NCI-H1048 (cell line): ENCODE data around the gene CCDC18.

Experiments used
- DNase-seq: peaks from one replicate; lab custom pipeline; 2025; lab: John Stamatoyannopoulos, UW

The CCDC18 gene

GRCh38 chr1:93304716-93305138, 124.2 kb downstream of the CCDC18 start:
- no peak for DNase-seq

- no peak for DNase-seq
Observed at GRCh38 chr1:93306920-93307319, 126.4 kb downstream of the CCDC18 start.

GRCh38 chr1:93313026-93313425, 132.5 kb downstream of the CCDC18 start:
- DNase-seq = no peak

- no peak for DNase-seq
Observed at GRCh38 chr1:93317207-93317606, 136.7 kb downstream of the CCDC18 start.

GRCh38 chr1:93317943-93318342, 137.4 kb downstream of the CCDC18 start:
- no peak for DNase-seq

GRCh38 chr1:93321720-93322119, 141.2 kb downstream of the CCDC18 start:
- DNase-seq = no peak

- no peak for DNase-seq
Observed at GRCh38 chr1:93322349-93322748, 141.8 kb downstream of the CCDC18 start.

GRCh38 chr1:93323185-93323820, 142.8 kb downstream of the CCDC18 start:
- DNase-seq = no peak

- DNase-seq = no peak
Observed at GRCh38 chr1:93324486-93325464, 144.3 kb downstream of the CCDC18 start.
